ENCODE measurements around the gene SLCO4A1.

Gene SLCO4A1

DNA sequence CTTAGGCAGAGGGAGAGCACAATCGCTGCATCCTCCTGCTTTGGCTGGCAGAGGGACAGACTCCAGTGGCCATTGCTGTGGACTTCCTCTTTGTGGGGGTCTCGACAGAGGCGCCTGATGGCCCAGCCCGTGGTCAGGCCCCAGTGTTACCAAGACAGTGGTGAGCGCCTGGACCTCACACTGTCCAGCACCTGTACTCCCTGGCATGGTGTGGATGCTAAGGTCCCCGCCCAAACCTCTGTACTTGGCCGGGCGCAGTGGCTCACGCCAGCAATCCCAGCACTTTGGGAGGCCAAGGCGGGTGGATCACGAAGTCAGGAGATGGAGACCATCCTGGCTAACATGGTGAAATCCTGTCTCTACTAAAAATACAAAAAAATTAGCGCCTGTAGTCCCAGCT, 64.0 kb downstream of the SLCO4A1 start:
- Histone ChIP-seq H3K27me3 (ENCODE audit: control insufficient read depth in 1 of 2, insufficient read depth in 2 of 2, low read length in 2 of 2) (peaks cover 8 to 31% of the 10 kb centered on the region in 2 donors), H3K4me1 (ENCODE audit: insufficient read depth, low read length) (peaks cover 41% of the 10 kb centered on the region), H3K27ac (ENCODE audit: low read depth, low read length) (no peak overlapping the region), H3K36me3 (ENCODE audit: insufficient read depth, low read length) (no peaks in the 10 kb centered on the region), H3K9me3 (ENCODE audit: low read length) (no peaks in the 10 kb centered on the region), H3K9ac (ENCODE audit: low read length) (no peak overlapping the region), H3K4me3 (ENCODE audit: low read depth in 1 of 2, low read length in 2 of 2) (no peak overlapping the region)

DNA sequence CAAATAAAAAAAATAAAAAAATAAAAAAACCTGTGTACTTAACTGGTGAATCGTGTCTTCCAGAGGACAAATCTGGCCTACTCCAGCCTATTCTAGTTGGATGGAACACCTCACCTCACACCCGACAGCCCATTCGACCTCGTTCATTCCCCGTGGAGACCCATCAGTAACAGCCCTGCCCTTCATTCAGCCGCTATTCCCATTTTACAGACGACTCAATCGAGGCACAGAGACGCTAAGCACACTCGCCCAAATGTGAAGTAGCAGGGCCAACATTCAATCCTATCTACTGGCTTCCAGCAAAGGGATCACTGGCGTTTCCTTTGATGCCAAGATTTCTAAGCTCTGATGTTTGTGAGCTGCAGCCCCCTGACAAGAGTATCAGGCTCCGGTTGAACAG, 64.6 kb downstream of the SLCO4A1 start:
- H3K4me3 ChIP-seq (ENCODE audit: low read depth in 1 of 2, low read length in 2 of 2), result no peak overlapping the region
- no peak overlapping the region for H3K9ac ChIP-seq (ENCODE audit: low read length)
- no peaks in the 10 kb centered on the region for H3K36me3 ChIP-seq (ENCODE audit: insufficient read depth, low read length)
- peaks cover 46% of the 10 kb centered on the region for H3K4me1 ChIP-seq (ENCODE audit: insufficient read depth, low read length)
- no peak overlapping the region for H3K27ac ChIP-seq (ENCODE audit: low read depth, low read length)
- H3K27me3 ChIP-seq (ENCODE audit: control insufficient read depth in 1 of 2, insufficient read depth in 2 of 2, low read length in 2 of 2), result peaks cover 8 to 31% of the 10 kb centered on the region in 2 donors
- H3K9me3 ChIP-seq (ENCODE audit: low read length), result no peaks in the 10 kb centered on the region

DNA sequence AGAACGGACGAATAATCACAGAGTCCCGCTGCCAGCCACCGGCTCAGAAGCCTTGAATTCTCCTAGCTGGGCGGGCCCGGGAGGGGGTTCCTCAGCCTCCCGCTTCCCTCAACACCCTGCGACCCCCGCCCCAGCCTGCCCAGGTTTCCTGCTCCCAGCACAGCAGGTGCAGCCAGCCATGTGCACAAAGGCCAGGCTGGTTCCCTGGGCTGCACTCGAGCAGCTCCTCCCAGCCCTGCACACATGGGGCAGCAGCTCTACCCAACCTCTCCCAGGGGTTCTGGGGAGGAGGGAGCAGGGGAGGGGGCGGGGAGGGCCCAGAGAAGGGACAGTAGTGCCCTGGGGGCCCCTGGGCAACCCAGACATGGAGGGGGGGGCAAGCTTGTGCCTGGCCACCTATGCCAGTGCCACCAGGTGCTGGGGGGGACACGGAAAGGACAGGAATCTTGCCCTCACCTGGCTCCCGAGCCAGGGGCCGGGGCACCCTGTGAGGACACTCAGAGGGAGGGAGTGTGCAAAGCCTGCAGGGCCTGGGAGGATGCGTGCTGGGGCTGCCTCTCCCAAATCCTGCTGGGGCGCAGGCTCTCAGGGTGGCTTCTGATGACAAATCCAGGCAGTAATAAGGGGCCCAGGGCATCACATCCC, 65.1 kb downstream of the SLCO4A1 start:
- Histone ChIP-seq H3K4me1 (ENCODE audit: insufficient read depth, low read length) (peaks cover 51% of the 10 kb centered on the region), H3K4me3 (ENCODE audit: low read depth in 1 of 2, low read length in 2 of 2) (no peak overlapping the region), H3K9me3 (ENCODE audit: low read length) (no peaks in the 10 kb centered on the region), H3K9ac (ENCODE audit: low read length) (no peak overlapping the region), H3K36me3 (ENCODE audit: insufficient read depth, low read length) (no peaks in the 10 kb centered on the region), H3K27me3 (ENCODE audit: control insufficient read depth in 1 of 2, insufficient read depth in 2 of 2, low read length in 2 of 2) (peaks cover 8 to 31% of the 10 kb centered on the region in 2 donors), H3K27ac (ENCODE audit: low read depth, low read length) (no peak overlapping the region)

DNA sequence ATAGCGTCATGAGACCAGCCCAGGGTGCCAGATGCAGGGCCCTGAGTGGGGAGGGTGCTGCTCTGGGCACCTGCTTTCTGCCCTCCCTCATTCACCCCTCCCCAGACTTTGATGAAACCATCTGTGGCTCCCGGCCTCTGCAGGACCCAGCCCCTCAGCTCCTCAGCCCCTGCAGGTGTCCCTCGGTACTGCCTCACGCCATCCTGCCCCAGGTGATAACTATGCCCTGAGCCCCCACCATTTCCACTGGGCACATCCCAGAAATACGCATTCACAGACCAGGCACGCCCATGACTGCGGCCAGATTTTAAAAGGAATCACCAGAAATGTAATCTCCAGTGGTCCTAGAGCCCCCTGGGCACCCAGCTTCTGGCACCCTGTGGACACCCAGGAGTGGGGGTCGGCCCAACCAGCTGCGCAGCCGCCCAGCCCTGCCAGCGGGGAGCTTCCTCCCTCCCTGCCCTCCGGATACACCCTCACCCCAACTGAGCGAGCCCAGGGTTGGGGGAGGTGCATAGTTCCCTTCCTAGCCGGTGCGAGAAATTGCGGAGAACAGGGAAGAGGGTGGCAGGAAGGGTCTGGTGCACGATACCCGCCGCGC, 65.7 kb downstream of the SLCO4A1 start:
- H3K36me3 ChIP-seq (ENCODE audit: insufficient read depth, low read length), result no peaks in the 10 kb centered on the region
- no peak overlapping the region for H3K9ac ChIP-seq (ENCODE audit: low read length)
- H3K4me1 ChIP-seq (ENCODE audit: insufficient read depth, low read length), result peaks cover 52% of the 10 kb centered on the region
- peak overlapping the region in 1 of 2 donors; percentile 43 for H3K4me3 ChIP-seq (ENCODE audit: low read depth in 1 of 2, low read length in 2 of 2)
- H3K9me3 ChIP-seq (ENCODE audit: low read length), result no peaks in the 10 kb centered on the region
- H3K27me3 ChIP-seq (ENCODE audit: control insufficient read depth in 1 of 2, insufficient read depth in 2 of 2, low read length in 2 of 2), result peaks cover 8 to 31% of the 10 kb centered on the region in 2 donors
- H3K27ac ChIP-seq (ENCODE audit: low read depth, low read length), result peak overlapping the region; percentile 40

DNA sequence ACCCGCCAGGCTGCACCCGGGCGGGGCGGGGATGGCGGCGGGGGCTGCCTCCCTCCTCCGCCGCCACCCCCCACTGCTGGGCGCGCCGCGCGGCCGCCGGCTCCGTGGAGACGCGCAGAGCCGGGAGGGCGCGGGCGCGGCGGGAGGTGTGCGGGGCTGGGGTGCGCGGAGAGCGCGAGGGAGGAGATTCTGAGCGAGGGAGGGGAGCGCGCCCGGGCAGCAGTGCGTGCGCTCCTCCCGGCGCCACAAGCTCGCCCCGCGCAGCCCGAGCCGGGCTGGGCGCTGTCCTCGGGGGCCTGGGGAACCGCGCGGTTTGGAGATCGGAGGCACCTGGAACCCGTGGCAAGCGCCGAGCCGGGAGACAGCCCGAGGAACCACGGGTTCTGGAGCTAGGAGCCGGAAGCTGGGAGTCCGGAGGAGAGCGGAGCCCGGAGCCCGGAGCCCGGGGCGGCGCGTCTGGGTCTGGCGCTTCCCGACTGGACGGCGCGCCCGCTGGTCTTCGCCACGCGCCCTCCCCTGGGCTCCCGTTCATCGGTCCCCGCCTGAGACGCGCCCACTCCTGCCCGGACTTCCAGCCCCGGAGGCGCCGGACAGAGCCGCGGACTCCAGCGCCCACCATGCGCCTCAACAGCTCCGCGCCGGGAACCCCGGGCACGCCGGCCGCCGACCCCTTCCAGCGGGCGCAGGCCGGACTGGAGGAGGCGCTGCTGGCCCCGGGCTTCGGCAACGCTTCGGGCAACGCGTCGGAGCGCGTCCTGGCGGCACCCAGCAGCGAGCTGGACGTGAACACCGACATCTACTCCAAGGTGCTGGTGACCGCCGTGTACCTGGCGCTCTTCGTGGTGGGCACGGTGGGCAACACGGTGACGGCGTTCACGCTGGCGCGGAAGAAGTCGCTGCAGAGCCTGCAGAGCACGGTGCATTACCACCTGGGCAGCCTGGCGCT, 66.6 kb downstream of the SLCO4A1 start, which contains the start of gene NTSR1:
Gene NTSR1 (plus strand): TSS at position 246 of the 946 bp plus-strand sequence. CDS start 372 bp downstream, at position 618.
- H3K4me3 ChIP-seq (ENCODE audit: low read depth in 1 of 2, low read length in 2 of 2), result peak within 1 kb of the TSS; percentile 40 to 78

GRCh38 chr20:62709537-62709905, 67.2 kb downstream of the SLCO4A1 start:
- Histone ChIP-seq H3K9ac (ENCODE audit: low read length) (peak overlapping the region; percentile 33), H3K27me3 (ENCODE audit: control insufficient read depth in 1 of 2, insufficient read depth in 2 of 2, low read length in 2 of 2) (peaks cover 8 to 31% of the 10 kb centered on the region in 2 donors), H3K9me3 (ENCODE audit: low read length) (no peaks in the 10 kb centered on the region), H3K27ac (ENCODE audit: low read depth, low read length) (peak overlapping the region; percentile 89), H3K4me3 (ENCODE audit: low read depth in 1 of 2, low read length in 2 of 2) (peak overlapping the region; percentile 40 to 78), H3K36me3 (ENCODE audit: insufficient read depth, low read length) (no peaks in the 10 kb centered on the region), H3K4me1 (ENCODE audit: insufficient read depth, low read length) (peaks cover 52% of the 10 kb centered on the region)

More for the DNA sequence above, 66.6 kb downstream of the SLCO4A1 start, which contains the start of gene NTSR1:
- H3K9me3 ChIP-seq (ENCODE audit: low read length), result no peaks in the 10 kb centered on the region
- H3K27me3 ChIP-seq (ENCODE audit: control insufficient read depth in 1 of 2, insufficient read depth in 2 of 2, low read length in 2 of 2), result peaks cover 8 to 31% of the 10 kb centered on the region in 2 donors
- peaks cover 52% of the 10 kb centered on the region for H3K4me1 ChIP-seq (ENCODE audit: insufficient read depth, low read length)
- H3K36me3 ChIP-seq (ENCODE audit: insufficient read depth, low read length), result no peaks in the 10 kb centered on the region
- H3K27ac ChIP-seq (ENCODE audit: low read depth, low read length), result peak within 1 kb of the TSS; percentile 89
- H3K9ac ChIP-seq (ENCODE audit: low read length), result no peak within 1 kb of the TSS

GRCh38 chr20:62710221-62710885, 68.0 kb downstream of the SLCO4A1 start:
- Histone ChIP-seq H3K9ac (ENCODE audit: low read length) (peak overlapping the region; percentile 33), H3K27me3 (ENCODE audit: control insufficient read depth in 1 of 2, insufficient read depth in 2 of 2, low read length in 2 of 2) (peaks cover 8 to 31% of the 10 kb centered on the region in 2 donors), H3K4me1 (ENCODE audit: insufficient read depth, low read length) (peaks cover 52% of the 10 kb centered on the region), H3K36me3 (ENCODE audit: insufficient read depth, low read length) (no peaks in the 10 kb centered on the region), H3K9me3 (ENCODE audit: low read length) (no peaks in the 10 kb centered on the region), H3K27ac (ENCODE audit: low read depth, low read length) (peak overlapping the region; percentile 89), H3K4me3 (ENCODE audit: low read depth in 1 of 2, low read length in 2 of 2) (peak overlapping the region; percentile 40 to 78)

GRCh38 chr20:62710886-62711702, 68.8 kb downstream of the SLCO4A1 start:
- peak overlapping the region; percentile 33 for H3K9ac ChIP-seq (ENCODE audit: low read length)
- H3K27ac ChIP-seq (ENCODE audit: low read depth, low read length), result peak overlapping the region; percentile 89
- H3K27me3 ChIP-seq (ENCODE audit: control insufficient read depth in 1 of 2, insufficient read depth in 2 of 2, low read length in 2 of 2), result peaks cover 8 to 31% of the 10 kb centered on the region in 2 donors
- peaks cover 58% of the 10 kb centered on the region for H3K4me1 ChIP-seq (ENCODE audit: insufficient read depth, low read length)
- no peaks in the 10 kb centered on the region for H3K9me3 ChIP-seq (ENCODE audit: low read length)
- no peaks in the 10 kb centered on the region for H3K36me3 ChIP-seq (ENCODE audit: insufficient read depth, low read length)
- peak overlapping the region; percentile 40 to 78 for H3K4me3 ChIP-seq (ENCODE audit: low read depth in 1 of 2, low read length in 2 of 2)

GRCh38 chr20:62711703-62712101, 69.4 kb downstream of the SLCO4A1 start:
- peaks cover 63% of the 10 kb centered on the region for H3K4me1 ChIP-seq (ENCODE audit: insufficient read depth, low read length)
- H3K9ac ChIP-seq (ENCODE audit: low read length), result peak overlapping the region; percentile 21
- H3K27ac ChIP-seq (ENCODE audit: low read depth, low read length), result peak overlapping the region; percentile 89
- no peaks in the 10 kb centered on the region for H3K9me3 ChIP-seq (ENCODE audit: low read length)
- H3K27me3 ChIP-seq (ENCODE audit: control insufficient read depth in 1 of 2, insufficient read depth in 2 of 2, low read length in 2 of 2), result peaks cover 8 to 31% of the 10 kb centered on the region in 2 donors
- no peaks in the 10 kb centered on the region for H3K36me3 ChIP-seq (ENCODE audit: insufficient read depth, low read length)
- H3K4me3 ChIP-seq (ENCODE audit: low read depth in 1 of 2, low read length in 2 of 2), result peak overlapping the region in 1 of 2 donors; percentile 35

- no peaks in the 10 kb centered on the region for H3K9me3 ChIP-seq (ENCODE audit: low read length)
- H3K4me1 ChIP-seq (ENCODE audit: insufficient read depth, low read length), result peaks cover 72% of the 10 kb centered on the region
- H3K4me3 ChIP-seq (ENCODE audit: low read depth in 1 of 2, low read length in 2 of 2), result peak overlapping the region in 1 of 2 donors; percentile 35
- H3K36me3 ChIP-seq (ENCODE audit: insufficient read depth, low read length), result no peaks in the 10 kb centered on the region
- H3K27ac ChIP-seq (ENCODE audit: low read depth, low read length), result peak overlapping the region; percentile 89
- H3K9ac ChIP-seq (ENCODE audit: low read length), result peak overlapping the region; percentile 35
- H3K27me3 ChIP-seq (ENCODE audit: control insufficient read depth in 1 of 2, insufficient read depth in 2 of 2, low read length in 2 of 2), result peaks cover 8 to 25% of the 10 kb centered on the region in 2 donors
Observed at GRCh38 chr20:62712606-62713005, 70.3 kb downstream of the SLCO4A1 start.

Data from muscle layer of colon (tissue), 2 donors.